ENCODE results near the gene HSPA12B.

HSPA12B gene

GRCh38 chr20:3690413-3690812, 42.1 kb upstream of the HSPA12B start:
- DNase-seq (ENCODE audit: low spot score) = no peak
- TF ChIP-seq CTCF (IDR thresholded peaks at IDR 0.05; ENCODE audit: extremely low read depth, missing control alignments) = no peak

GRCh38 chr20:3691306-3691705, 41.2 kb upstream of the HSPA12B start:
- DNase-seq (ENCODE audit: low spot score) = no peak
- no peak for TF ChIP-seq CTCF (IDR thresholded peaks at IDR 0.05; ENCODE audit: extremely low read depth, missing control alignments)

GRCh38 chr20:3691897-3692296, 40.6 kb upstream of the HSPA12B start:
- TF ChIP-seq CTCF (IDR thresholded peaks at IDR 0.05; ENCODE audit: extremely low read depth, missing control alignments) = no peak

GRCh38 chr20:3692706-3693294, 39.7 kb upstream of the HSPA12B start:
- DNase-seq (ENCODE audit: low spot score) = no peak
- TF ChIP-seq CTCF (IDR thresholded peaks at IDR 0.05; ENCODE audit: extremely low read depth, missing control alignments) = no peak

More at GRCh38 chr20:3691897-3692296, 40.6 kb upstream of the HSPA12B start:
- DNase-seq (ENCODE audit: low spot score) = no peak

- TF ChIP-seq CTCF (IDR thresholded peaks at IDR 0.05; ENCODE audit: extremely low read depth, missing control alignments) = no peak
- no peak for DNase-seq (ENCODE audit: low spot score)
Measured at GRCh38 chr20:3693376-3693775, 39.1 kb upstream of the HSPA12B start.

- no peak for TF ChIP-seq CTCF (IDR thresholded peaks at IDR 0.05; ENCODE audit: extremely low read depth, missing control alignments)
- no peak for DNase-seq (ENCODE audit: low spot score)
Measured at GRCh38 chr20:3694864-3695263, 37.6 kb upstream of the HSPA12B start.

- TF ChIP-seq CTCF (IDR thresholded peaks at IDR 0.05; ENCODE audit: extremely low read depth, missing control alignments) = no peak
- DNase-seq (ENCODE audit: low spot score) = no peak
Measured at GRCh38 chr20:3696200-3696599, 36.3 kb upstream of the HSPA12B start.

Measured in GM20000 (cell line).